Stimulated activated naive CD8-positive, alpha-beta T cell treated with anti-CD3 and anti-CD28 coated beads, Interleukin-15, amount 100 ng/mL, for 72 hours (primary cell): ENCODE measurements around the gene RHO.

Source experiments
- ATAC-seq: fragments of 150-1000 bp; cut with Tn5 transposase; 2 replicates; pipeline ENCODE4 v1.10.0; 2021; ENCODE audit warnings: mild to moderate bottlenecking, moderate library complexity
- DNase-seq, 2 donors: peaks; one replicate each; pipeline ENCODE4 v3.0.0; 2021 to 2022
- H3K27ac Mint-ChIP-seq, 2 donors: one replicate each; pipeline ENCODE4 v1.8.0; 2022; ENCODE audit warnings: mild to moderate bottlenecking in 2 of 2, mixed read lengths in 2 of 2, moderate library complexity in 2 of 2
- H3K27me3 Mint-ChIP-seq: one replicate; pipeline ENCODE4 v1.8.0; 2022; ENCODE audit warnings: mixed read lengths
- H3K4me1 Mint-ChIP-seq: one replicate; pipeline ENCODE4 v1.8.0; 2022; ENCODE audit warnings: mild to moderate bottlenecking, mixed read lengths
- H3K4me3 Mint-ChIP-seq, 2 donors: one replicate each; pipeline ENCODE4 v1.8.0; 2022; ENCODE audit warnings: mild to moderate bottlenecking in 2 of 2, mixed read lengths in 2 of 2, moderate library complexity in 1 of 2
- H3K9me3 Mint-ChIP-seq, 2 donors: one replicate each; pipeline ENCODE4 v1.8.0; 2022; ENCODE audit warnings: mixed read lengths in 2 of 2

The RHO gene

GRCh38 chr3:129567176-129567705 lies 38.8 kb downstream of the RHO start:
- no peak for DNase-seq
- Mint-ChIP-seq H3K9me3 (no peaks in the 10 kb centered on the region), H3K27ac (no peak overlapping the region), H3K4me1 (no peaks in the 10 kb centered on the region), H3K27me3 (no peaks in the 10 kb centered on the region), H3K4me3 (no peak overlapping the region)
- ATAC-seq, result no peak

GRCh38 chr3:129567939-129568338 lies 39.5 kb downstream of the RHO start:
- H3K4me1 Mint-ChIP-seq, result no peaks in the 10 kb centered on the region
- no peaks in the 10 kb centered on the region for H3K9me3 Mint-ChIP-seq
- ATAC-seq (no peak), DNase-seq (no peak)
- H3K27me3 Mint-ChIP-seq, result no peaks in the 10 kb centered on the region
- H3K4me3 Mint-ChIP-seq, result no peak overlapping the region
- no peak overlapping the region for H3K27ac Mint-ChIP-seq

GRCh38 chr3:129569856-129570255 lies 41.4 kb downstream of the RHO start:
- Mint-ChIP-seq H3K9me3 (no peaks in the 10 kb centered on the region), H3K27ac (no peak overlapping the region), H3K27me3 (no peaks in the 10 kb centered on the region), H3K4me3 (no peak overlapping the region), H3K4me1 (no peaks in the 10 kb centered on the region)
- DNase-seq (no peak), ATAC-seq (no peak)

GRCh38 chr3:129571605-129572547 lies 43.4 kb downstream of the RHO start:
- Mint-ChIP-seq H3K27me3 (no peaks in the 10 kb centered on the region), H3K4me1 (peaks cover 19% of the 10 kb centered on the region), H3K9me3 (no peaks in the 10 kb centered on the region), H3K4me3 (no peak overlapping the region), H3K27ac (no peak overlapping the region)
- ATAC-seq (no peak), DNase-seq (no peak)

- Mint-ChIP-seq H3K27ac (no peak overlapping the region), H3K4me3 (no peak overlapping the region), H3K4me1 (peaks cover 26% of the 10 kb centered on the region), H3K9me3 (no peaks in the 10 kb centered on the region), H3K27me3 (no peaks in the 10 kb centered on the region)
- ATAC-seq, result no peak
- no peak for DNase-seq
Measured at GRCh38 chr3:129572603-129573002, 44.2 kb downstream of the RHO start.

GRCh38 chr3:129573493-129573892 lies 45.1 kb downstream of the RHO start:
- Mint-ChIP-seq H3K27ac (no peak overlapping the region), H3K4me1 (peaks cover 35% of the 10 kb centered on the region)
- no peak for ATAC-seq

DNA sequence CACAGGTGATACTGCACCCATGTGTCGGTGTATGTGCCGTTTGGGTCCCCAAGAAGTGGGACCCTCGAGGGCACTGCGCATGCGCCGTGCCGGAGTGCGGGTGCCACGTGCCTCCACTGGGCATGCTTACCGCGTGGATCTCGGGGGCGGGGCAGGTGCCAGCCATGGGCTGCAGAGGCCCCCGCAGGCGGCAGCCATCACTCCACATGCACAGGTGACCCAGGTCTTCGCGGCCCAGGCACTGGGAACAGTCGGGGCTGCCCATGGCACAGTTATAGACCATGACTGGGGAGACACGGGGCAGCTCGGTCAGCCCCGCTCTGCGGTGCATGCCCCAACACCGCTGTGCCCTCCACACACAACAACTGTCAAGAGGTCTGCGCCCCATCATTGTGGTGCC lies 45.8 kb downstream of the RHO start:
- DNase-seq, result no peak
- H3K9me3 Mint-ChIP-seq, result no peaks in the 10 kb centered on the region
- no peak overlapping the region for H3K4me3 Mint-ChIP-seq
- H3K27me3 Mint-ChIP-seq, result no peaks in the 10 kb centered on the region
- ATAC-seq, result no peak
- no peak overlapping the region for H3K27ac Mint-ChIP-seq
- H3K4me1 Mint-ChIP-seq, result peaks cover 38% of the 10 kb centered on the region

More at GRCh38 chr3:129573493-129573892, 45.1 kb downstream of the RHO start:
- DNase-seq, result no peak
- no peaks in the 10 kb centered on the region for H3K27me3 Mint-ChIP-seq
- no peaks in the 10 kb centered on the region for H3K9me3 Mint-ChIP-seq
- no peak overlapping the region for H3K4me3 Mint-ChIP-seq

- H3K4me3 Mint-ChIP-seq, result no peak overlapping the region
- peaks cover 38% of the 10 kb centered on the region for H3K4me1 Mint-ChIP-seq
- H3K27ac Mint-ChIP-seq, result peak overlapping the region in 1 of 2 donors; percentile 22
- DNase-seq (no peak), ATAC-seq (no peak)
- no peaks in the 10 kb centered on the region for H3K9me3 Mint-ChIP-seq
- no peaks in the 10 kb centered on the region for H3K27me3 Mint-ChIP-seq
Measured at GRCh38 chr3:129575233-129575996, 47.0 kb downstream of the RHO start.

- Mint-ChIP-seq H3K4me1 (peaks cover 38% of the 10 kb centered on the region), H3K4me3 (no peak overlapping the region), H3K27ac (no peak overlapping the region)
Measured at GRCh38 chr3:129575997-129576384, 47.6 kb downstream of the RHO start.

GRCh38 chr3:129576514-129577352 lies 48.3 kb downstream of the RHO start:
- Mint-ChIP-seq H3K4me1 (peaks cover 38% of the 10 kb centered on the region), H3K9me3 (no peaks in the 10 kb centered on the region), H3K4me3 (peak overlapping the region in 1 of 2 donors; percentile 18), H3K27me3 (no peaks in the 10 kb centered on the region), H3K27ac (peak overlapping the region; percentile 80 to 84)
- peak; percentile 27 to 55 for DNase-seq
- peak; percentile 61 for ATAC-seq

More at GRCh38 chr3:129575997-129576384, 47.6 kb downstream of the RHO start:
- H3K9me3 Mint-ChIP-seq, result no peaks in the 10 kb centered on the region
- DNase-seq (no peak), ATAC-seq (no peak)
- H3K27me3 Mint-ChIP-seq, result no peaks in the 10 kb centered on the region

GRCh38 chr3:129577366-129577765 lies 48.9 kb downstream of the RHO start:
- ATAC-seq (no peak), DNase-seq (no peak)
- Mint-ChIP-seq H3K4me1 (peaks cover 38% of the 10 kb centered on the region), H3K4me3 (peak overlapping the region in 1 of 2 donors; percentile 8), H3K9me3 (no peaks in the 10 kb centered on the region), H3K27ac (no peak overlapping the region), H3K27me3 (no peaks in the 10 kb centered on the region)

DNA sequence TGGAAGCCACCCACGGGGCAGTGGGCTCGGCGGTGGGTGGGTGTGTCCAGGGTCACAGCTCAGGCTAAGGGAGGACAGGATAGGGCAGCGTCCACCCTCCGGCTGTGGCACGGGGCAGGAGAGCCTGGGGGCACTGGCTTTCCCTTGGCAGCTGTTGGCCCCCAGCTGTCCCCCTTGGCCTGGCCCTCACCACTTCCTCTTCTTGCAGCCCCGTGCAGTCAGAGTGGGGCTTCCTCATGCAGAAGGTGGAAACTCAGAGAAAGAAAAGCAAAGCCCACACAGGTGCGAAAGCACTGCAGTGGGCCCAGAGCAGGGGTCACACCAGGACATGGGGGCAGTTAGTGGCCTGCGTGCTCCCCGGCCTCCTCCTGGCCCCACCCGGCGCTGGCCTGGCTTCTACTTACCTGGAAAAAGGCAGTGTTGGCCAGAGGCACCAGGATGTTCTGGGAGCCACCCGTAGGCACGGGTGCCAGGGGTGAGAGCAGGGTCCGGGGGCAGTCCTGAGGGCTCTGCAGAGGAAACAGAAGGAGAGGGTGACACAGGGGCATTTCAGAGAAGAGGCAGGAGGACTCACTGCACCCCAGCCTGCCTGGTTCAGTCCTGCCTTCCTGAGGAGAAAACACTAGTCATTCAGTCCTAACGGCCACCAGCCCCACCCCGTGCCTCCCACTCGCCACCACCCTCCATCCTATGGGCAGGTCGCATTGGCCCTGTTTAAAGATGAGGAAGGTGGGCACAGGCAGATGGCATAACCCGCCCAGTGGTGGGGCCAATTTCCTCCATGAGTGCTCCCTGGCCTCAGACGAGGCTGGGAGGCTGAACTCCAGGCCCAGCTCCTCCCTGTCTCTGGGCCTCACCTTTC lies 49.7 kb downstream of the RHO start:
- Mint-ChIP-seq H3K9me3 (no peaks in the 10 kb centered on the region), H3K4me1 (peaks cover 38% of the 10 kb centered on the region), H3K4me3 (peak overlapping the region in 1 of 2 donors; percentile 29), H3K27ac (peak overlapping the region in 1 of 2 donors; percentile 9), H3K27me3 (no peaks in the 10 kb centered on the region)
- ATAC-seq, result peak; percentile 6
- DNase-seq, result no peak

- H3K4me1 Mint-ChIP-seq, result peaks cover 38% of the 10 kb centered on the region
- H3K27me3 Mint-ChIP-seq, result no peaks in the 10 kb centered on the region
- no peak for DNase-seq
- no peak overlapping the region for H3K4me3 Mint-ChIP-seq
- H3K9me3 Mint-ChIP-seq, result no peaks in the 10 kb centered on the region
- no peak overlapping the region for H3K27ac Mint-ChIP-seq
- no peak for ATAC-seq
Measured at GRCh38 chr3:129579991-129580390, 51.6 kb downstream of the RHO start.

DNA sequence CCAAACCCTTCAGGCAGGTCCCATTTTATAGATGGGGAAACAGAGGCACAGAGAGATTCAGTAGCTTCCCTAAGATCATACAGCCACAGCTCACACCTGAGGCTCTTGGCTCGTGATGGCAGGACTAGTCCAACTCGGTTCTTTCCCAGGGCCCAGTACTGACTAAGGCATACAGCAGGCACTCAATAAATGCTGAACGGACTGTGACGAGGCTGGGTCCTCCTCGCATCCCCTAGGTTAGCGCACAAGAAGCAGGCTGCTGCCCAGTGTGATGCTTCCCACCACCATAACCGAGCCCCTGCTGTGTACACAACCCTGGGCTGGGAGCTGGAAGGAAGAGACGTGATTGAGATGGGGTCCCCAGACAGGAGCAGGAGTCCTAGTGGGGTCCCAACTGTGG lies 53.2 kb downstream of the RHO start:
- Mint-ChIP-seq H3K27me3 (no peaks in the 10 kb centered on the region), H3K27ac (no peak overlapping the region), H3K4me1 (peaks cover 22% of the 10 kb centered on the region), H3K9me3 (no peaks in the 10 kb centered on the region), H3K4me3 (no peak overlapping the region)
- DNase-seq (no peak), ATAC-seq (no peak)
